ENCODE results near the gene B4GALT6. TPM values are rescaled to one million over a fixed set of nuclear protein-coding genes. Genes with fewer than 3 reads are reported as not detected.

The B4GALT6 gene
- total and polyA plus RNA-seq, 2 of the 4 experiments (the other 2 are of a cell fraction): 1.1 to 3.9 TPM

- no peak for TF ChIP-seq RAD21 (IDR thresholded peaks at IDR 0.05; ENCODE audit: low read length)
- TF ChIP-seq ELK1 (IDR thresholded peaks at IDR 0.05; ENCODE audit: borderline replicate concordance, low read depth, low read length): no peak
- no peak for TF ChIP-seq MAFK (IDR thresholded peaks at IDR 0.05; ENCODE audit: low read depth, low read length)
- TF ChIP-seq RFX5 (IDR thresholded peaks at IDR 0.05; ENCODE audit: low read depth, low read length): no peak
- TF ChIP-seq NFE2L2 (IDR thresholded peaks at IDR 0.05; ENCODE audit: low read depth, low read length): no peak
- no peak for TF ChIP-seq BHLHE40 (IDR thresholded peaks at IDR 0.05; ENCODE audit: low read depth, low read length)
- DNase-seq (no peak), ATAC-seq (ENCODE audit: low read depth) (no peak)
- in situ Hi-C loops (cut with MboI; ENCODE audit: low sequenced_read_pairs): no loop called here
- CTCF ChIA-PET: interaction anchor here (0.9 kb wide), 1 partner anchor 21 kb away, joined by 4 read pairs; no protein-coding TSS in a partner anchor
- H2BK120ac ChIP-seq (ENCODE audit: low read depth, low read length): no peak overlapping the region
- no peaks in the 10 kb centered on the region for H4K20me1 ChIP-seq (ENCODE audit: insufficient read depth, low read length)
- H3K4me1 ChIP-seq (ENCODE audit: control insufficient read depth, insufficient read depth, low read length): no peaks in the 10 kb centered on the region
- no peak overlapping the region for H2AK5ac ChIP-seq (ENCODE audit: low read depth, low read length)
- no peak overlapping the region for H3K23ac ChIP-seq (ENCODE audit: low read depth, low read length)
- H2BK20ac ChIP-seq (ENCODE audit: low read depth, low read length): no peak overlapping the region
- H3K36me3 ChIP-seq (ENCODE audit: control insufficient read depth, insufficient read depth, low read length): no peaks in the 10 kb centered on the region
- no peaks in the 10 kb centered on the region for H3K27me3 ChIP-seq (ENCODE audit: control insufficient read depth, insufficient read depth, low read length)
- H3K4ac ChIP-seq (ENCODE audit: low read depth, low read length): no peak overlapping the region
- no peak overlapping the region for H3K4me3 ChIP-seq (ENCODE audit: insufficient read depth, low read depth, low read length)
- intact Hi-C loops (cut with micrococcal nuclease): no loop called here
- dilution Hi-C loops (cut with HindIII; ENCODE audit: low sequenced_read_pairs, unreplicated experiment): no loop called here
- no peak overlapping the region for H3K56ac ChIP-seq (ENCODE audit: extremely low read depth, insufficient read depth, low read length)
- H3K27ac ChIP-seq (ENCODE audit: insufficient read depth, low read length): no peak overlapping the region
- POLR2A ChIA-PET (ENCODE audit: unreplicated experiment): no interaction called here
- no peaks in the 10 kb centered on the region for H3K9me3 ChIP-seq (ENCODE audit: control insufficient read depth, insufficient read depth, low read length)
- no peak overlapping the region for H2BK5ac ChIP-seq (ENCODE audit: low read depth, low read length, poor library complexity, severe bottlenecking)
- H2AFZ ChIP-seq (replicated peaks; ENCODE audit: low read length, poor library complexity): no peak overlapping the region
- H3K9ac ChIP-seq (ENCODE audit: low read depth, low read length): no peak overlapping the region
- no peak overlapping the region for H2AK9ac ChIP-seq (replicated peaks; ENCODE audit: low read depth, low read length, poor library complexity)
- no CpG with 5 or more reads among the region's 1 CpG for WGBS, 2 experiments (ENCODE audit: extremely low coverage in 2 of 2, insufficient read length in 1 of 2)
- no peaks in the 10 kb centered on the region for H3K9me1 ChIP-seq (ENCODE audit: insufficient read depth, low read length)
- BruUV-seq (replicated peaks): no TSS peak
- H4K91ac ChIP-seq (ENCODE audit: insufficient read depth, low read depth, low read length): no peak overlapping the region
- no peak overlapping the region for H3K4me2 ChIP-seq (ENCODE audit: low read depth, low read length)
- H4K5ac ChIP-seq (ENCODE audit: low read depth, low read length): no peak overlapping the region
- H3K18ac ChIP-seq (ENCODE audit: low read depth, low read length): no peak overlapping the region
- H2BK15ac ChIP-seq (ENCODE audit: low read depth, low read length): no peak overlapping the region
- no peak overlapping the region for H3K14ac ChIP-seq (replicated peaks; ENCODE audit: low read depth, low read length)
- H3K79me1 ChIP-seq (ENCODE audit: low read depth in 1 of 2, low read length in 2 of 2): no peaks in the 10 kb centered on the region
- no peak overlapping the region for H4K8ac ChIP-seq (ENCODE audit: low read depth in 2 of 2, low read length in 2 of 2)
Observed at GRCh38 chr18:31701744-31702143, 17.4 kb upstream of the B4GALT6 start.
